A549 treated with AZD2906 at 1 μM for 4 hours (cell line): ENCODE data around the gene MDC1. TPM values are rescaled to one million over a fixed set of nuclear protein-coding genes. Genes with fewer than 3 reads are reported as not detected.

Experiments used
- total RNA-seq: library from RNA; stranded (reverse); fragments of 200-300 nt; extraction: Qiagen RNA extraction; gene quantifications from 5 replicates; pipeline ENCODE4 v1.2.3, GENCODE V29; 2022

The MDC1 gene, protein sequence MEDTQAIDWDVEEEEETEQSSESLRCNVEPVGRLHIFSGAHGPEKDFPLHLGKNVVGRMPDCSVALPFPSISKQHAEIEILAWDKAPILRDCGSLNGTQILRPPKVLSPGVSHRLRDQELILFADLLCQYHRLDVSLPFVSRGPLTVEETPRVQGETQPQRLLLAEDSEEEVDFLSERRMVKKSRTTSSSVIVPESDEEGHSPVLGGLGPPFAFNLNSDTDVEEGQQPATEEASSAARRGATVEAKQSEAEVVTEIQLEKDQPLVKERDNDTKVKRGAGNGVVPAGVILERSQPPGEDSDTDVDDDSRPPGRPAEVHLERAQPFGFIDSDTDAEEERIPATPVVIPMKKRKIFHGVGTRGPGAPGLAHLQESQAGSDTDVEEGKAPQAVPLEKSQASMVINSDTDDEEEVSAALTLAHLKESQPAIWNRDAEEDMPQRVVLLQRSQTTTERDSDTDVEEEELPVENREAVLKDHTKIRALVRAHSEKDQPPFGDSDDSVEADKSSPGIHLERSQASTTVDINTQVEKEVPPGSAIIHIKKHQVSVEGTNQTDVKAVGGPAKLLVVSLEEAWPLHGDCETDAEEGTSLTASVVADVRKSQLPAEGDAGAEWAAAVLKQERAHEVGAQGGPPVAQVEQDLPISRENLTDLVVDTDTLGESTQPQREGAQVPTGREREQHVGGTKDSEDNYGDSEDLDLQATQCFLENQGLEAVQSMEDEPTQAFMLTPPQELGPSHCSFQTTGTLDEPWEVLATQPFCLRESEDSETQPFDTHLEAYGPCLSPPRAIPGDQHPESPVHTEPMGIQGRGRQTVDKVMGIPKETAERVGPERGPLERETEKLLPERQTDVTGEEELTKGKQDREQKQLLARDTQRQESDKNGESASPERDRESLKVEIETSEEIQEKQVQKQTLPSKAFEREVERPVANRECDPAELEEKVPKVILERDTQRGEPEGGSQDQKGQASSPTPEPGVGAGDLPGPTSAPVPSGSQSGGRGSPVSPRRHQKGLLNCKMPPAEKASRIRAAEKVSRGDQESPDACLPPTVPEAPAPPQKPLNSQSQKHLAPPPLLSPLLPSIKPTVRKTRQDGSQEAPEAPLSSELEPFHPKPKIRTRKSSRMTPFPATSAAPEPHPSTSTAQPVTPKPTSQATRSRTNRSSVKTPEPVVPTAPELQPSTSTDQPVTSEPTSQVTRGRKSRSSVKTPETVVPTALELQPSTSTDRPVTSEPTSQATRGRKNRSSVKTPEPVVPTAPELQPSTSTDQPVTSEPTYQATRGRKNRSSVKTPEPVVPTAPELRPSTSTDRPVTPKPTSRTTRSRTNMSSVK (N-terminal part only)
- 15.5 to 19.2 TPM (median 15.8 TPM) in 5 replicates for total RNA-seq

GRCh38 chr6:30717129-30717844 lies at the start of gene MDC1:
TSS of gene MDC1 (minus strand) at chr6:30717281. CDS start at chr6:30715175, 2,106 bp downstream.

DNA sequence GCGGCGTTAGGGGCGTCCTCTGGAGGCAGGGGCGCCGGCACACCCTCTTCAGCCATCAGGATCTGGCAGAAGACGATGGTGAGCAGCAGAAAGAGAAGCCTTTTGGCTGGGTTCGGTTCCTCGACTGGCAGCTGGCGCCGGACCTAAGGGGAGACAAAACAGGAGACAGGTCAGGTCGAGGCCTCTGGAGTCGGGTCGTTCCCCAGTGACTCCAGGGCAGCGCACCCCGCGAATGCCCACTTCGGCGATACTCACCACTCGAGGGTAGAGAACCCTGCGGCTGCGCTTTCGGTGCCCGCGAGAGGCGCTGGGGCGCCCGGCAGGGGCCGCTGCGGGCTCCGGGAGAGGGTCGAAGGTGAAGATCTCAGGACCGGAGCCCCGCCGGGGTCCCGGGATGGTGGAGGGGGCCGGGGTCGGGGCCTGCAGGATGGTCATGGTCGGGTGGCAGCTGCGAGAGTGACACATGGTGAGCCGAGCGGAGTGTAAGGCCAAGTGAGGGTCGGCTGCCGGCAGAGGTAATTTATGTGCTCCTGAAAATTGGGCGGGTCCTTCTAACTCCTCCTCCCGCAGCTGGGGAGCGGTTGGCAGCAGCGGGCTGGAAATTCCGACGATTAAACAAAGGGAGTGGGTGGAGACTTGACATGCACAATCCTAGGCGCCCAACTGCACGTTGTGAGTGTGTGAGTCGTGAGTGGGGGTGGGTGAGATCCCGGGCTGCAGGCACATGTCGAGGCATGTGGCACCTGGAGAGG lies 27.1 kb upstream of the MDC1 start, which contains the start of gene IER3:
IER3 (minus strand) TSS at position 494 of the 752 bp plus-strand sequence; CDS start at position 465, 29 bp downstream.

GRCh38 chr6:30742316-30743098 lies 25.4 kb upstream of the MDC1 start, which contains the start of gene FLOT1:
TSS of gene FLOT1 (minus strand) at chr6:30742687. CDS start at chr6:30742189, 498 bp downstream.

GRCh38 chr6:30719791-30720737 lies 3.0 kb upstream of the MDC1 start, which contains the start of gene TUBB:
TSS of gene TUBB (plus strand) at chr6:30720352. CDS start at chr6:30720507, 155 bp downstream.

GRCh38 chr6:30690403-30691207 lies 26.5 kb downstream of the MDC1 start, which contains the start of gene NRM:
TSS of gene NRM (minus strand) at chr6:30690984. CDS start at chr6:30690974, 10 bp downstream.

GRCh38 chr6:30686009-30686907 lies 30.8 kb downstream of the MDC1 start, which contains the start of gene PPP1R18:
TSS of gene PPP1R18 (minus strand) at chr6:30686645. CDS start at chr6:30686018, 627 bp downstream.

GRCh38 chr6:30672445-30673253 lies 44.4 kb downstream of the MDC1 start, which contains the start of gene DHX16:
TSS of gene DHX16 (minus strand) at chr6:30673006. CDS start at chr6:30672841, 165 bp downstream.

Other genes with a start within 250 kb of the MDC1 start
- 58.6 to 63.1 TPM (median 60.4 TPM) in 5 replicates for gene HLA-E, start 227.8 kb downstream of the MDC1 start, total RNA-seq
- 26.8 to 32.9 TPM (median 30.8 TPM) in 5 replicates for gene GNL1, start 160.8 kb downstream of the MDC1 start, total RNA-seq
- 15.2 to 17.3 TPM (median 16.5 TPM) in 5 replicates for gene PRR3, start 160.0 kb downstream of the MDC1 start, total RNA-seq
- 45.1 to 57.4 TPM (median 48.6 TPM) in 5 replicates for gene ABCF1, start 145.8 kb downstream of the MDC1 start, total RNA-seq
- gene PPP1R10, start 100.0 kb downstream of the MDC1 start, total RNA-seq = 27.6 to 43.6 TPM (median 31.5 TPM) in 5 replicates
- 70.3 to 114 TPM (median 72.6 TPM) in 5 replicates for gene MRPS18B, start 99.4 kb downstream of the MDC1 start, total RNA-seq
- 4.9 to 6.4 TPM (median 5.8 TPM) in 5 replicates for gene ATAT1, start 90.4 kb downstream of the MDC1 start, total RNA-seq
- 10.9 to 13.6 TPM (median 13.2 TPM) in 5 replicates for gene C6orf136, start 70.1 kb downstream of the MDC1 start, total RNA-seq
- gene DHX16, start 44.3 kb downstream of the MDC1 start, total RNA-seq = 25.9 to 28.6 TPM (median 27.0 TPM) in 5 replicates
- gene PPP1R18, start 30.6 kb downstream of the MDC1 start, total RNA-seq = 38.8 to 45.2 TPM (median 41.3 TPM) in 5 replicates
- 21.7 to 28.7 TPM (median 27.9 TPM) in 5 replicates for gene NRM, start 26.3 kb downstream of the MDC1 start, total RNA-seq
- 793 to 945 TPM (median 901 TPM) in 5 replicates for gene TUBB, start 3.1 kb upstream of the MDC1 start, total RNA-seq
- 83.5 to 93.1 TPM (median 90.0 TPM) in 5 replicates for gene FLOT1, start 25.4 kb upstream of the MDC1 start, total RNA-seq
- gene IER3, start 27.3 kb upstream of the MDC1 start, total RNA-seq = 40.1 to 61.9 TPM (median 59.7 TPM) in 5 replicates
- 56.9 to 64.4 TPM (median 63.5 TPM) in 5 replicates for gene DDR1, start 167.2 kb upstream of the MDC1 start, total RNA-seq
- 16.1 to 21.6 TPM (median 19.1 TPM) in 5 replicates for gene GTF2H4, start 190.9 kb upstream of the MDC1 start, total RNA-seq
- gene VARS2, start 197.0 kb upstream of the MDC1 start, total RNA-seq = 14.1 to 15.9 TPM (median 15.6 TPM) in 5 replicates
- 0.19 to 0.38 TPM (median 0.24 TPM) in 3 of 5 replicates, not detected in the others for gene SFTA2, start 214.9 kb upstream of the MDC1 start, total RNA-seq
- 0.09 to 0.17 TPM (median 0.10 TPM) in 5 replicates for gene MUCL3, start 223.7 kb upstream of the MDC1 start, total RNA-seq